ENCODE results near the gene TATDN2.
"Not testable (repeated sequence)": the region's sequence is repeated elsewhere in the genome, so short reads cannot be mapped to it uniquely, and the experiment has no call there.

Gene TATDN2

GRCh38 chr3:10268116-10268515 is 19.9 kb downstream of the TATDN2 start:
- in situ Hi-C loops (cut with MboI; ENCODE audit: low sequenced_read_pairs), result no loop called here
- no peak for DNase-seq (ENCODE audit: low spot score in 2 of 2)
- Histone ChIP-seq H3K4me1 (peaks cover 6% of the 10 kb centered on the region), H3K27me3 (ENCODE audit: low read depth) (no peaks in the 10 kb centered on the region), H3K36me3 (replicated peaks) (peaks cover 77% of the 10 kb centered on the region), H3K9me3 (no peaks in the 10 kb centered on the region), H3K4me3 (no peak overlapping the region)

DNA sequence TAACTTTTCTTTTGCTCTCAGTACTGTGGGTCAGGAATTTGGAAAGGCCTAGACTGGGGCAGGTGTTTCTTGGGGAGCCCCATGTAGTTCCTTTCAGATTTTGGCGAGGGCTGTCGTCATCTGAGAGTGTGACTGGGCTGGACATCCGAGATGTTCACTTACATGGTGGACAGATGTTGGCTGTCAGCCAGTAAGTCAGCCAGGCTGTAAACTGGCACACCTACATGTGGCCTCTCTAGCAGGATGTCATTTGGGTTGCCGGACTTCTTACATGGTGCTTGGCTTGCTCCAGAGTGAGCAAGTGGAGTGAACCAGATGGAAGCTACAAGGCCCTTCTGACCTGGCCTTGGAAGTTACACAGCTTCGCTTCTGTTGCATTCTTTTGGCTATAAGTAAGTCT is 20.7 kb downstream of the TATDN2 start:
- peaks cover 75% of the 10 kb centered on the region for H3K36me3 ChIP-seq (replicated peaks)

GRCh38 chr3:10269443-10269842 is 21.2 kb downstream of the TATDN2 start:
- peaks cover 75% of the 10 kb centered on the region for H3K36me3 ChIP-seq (replicated peaks)
- H3K27me3 ChIP-seq (ENCODE audit: low read depth), result no peaks in the 10 kb centered on the region
- in situ Hi-C loops (cut with MboI; ENCODE audit: low sequenced_read_pairs), result no loop called here

More for the DNA sequence above, 20.7 kb downstream of the TATDN2 start:
- H3K4me3 ChIP-seq, result no peak overlapping the region
- H3K9me3 ChIP-seq, result no peaks in the 10 kb centered on the region
- peaks cover 4% of the 10 kb centered on the region for H3K4me1 ChIP-seq
- in situ Hi-C loops (cut with MboI; ENCODE audit: low sequenced_read_pairs), result no loop called here
- no peaks in the 10 kb centered on the region for H3K27me3 ChIP-seq (ENCODE audit: low read depth)
- no peak for DNase-seq (ENCODE audit: low spot score in 2 of 2)

GRCh38 chr3:10272476-10272875 is 24.2 kb downstream of the TATDN2 start:
- DNase-seq (ENCODE audit: low spot score in 2 of 2), result not testable (repeated sequence)
- H3K36me3 ChIP-seq (replicated peaks), result peaks cover 71% of the 10 kb centered on the region

More at GRCh38 chr3:10269443-10269842, 21.2 kb downstream of the TATDN2 start:
- Histone ChIP-seq H3K9me3 (no peaks in the 10 kb centered on the region), H3K4me3 (no peak overlapping the region), H3K4me1 (peaks cover 9% of the 10 kb centered on the region)
- DNase-seq (ENCODE audit: low spot score in 2 of 2), result no peak

DNA sequence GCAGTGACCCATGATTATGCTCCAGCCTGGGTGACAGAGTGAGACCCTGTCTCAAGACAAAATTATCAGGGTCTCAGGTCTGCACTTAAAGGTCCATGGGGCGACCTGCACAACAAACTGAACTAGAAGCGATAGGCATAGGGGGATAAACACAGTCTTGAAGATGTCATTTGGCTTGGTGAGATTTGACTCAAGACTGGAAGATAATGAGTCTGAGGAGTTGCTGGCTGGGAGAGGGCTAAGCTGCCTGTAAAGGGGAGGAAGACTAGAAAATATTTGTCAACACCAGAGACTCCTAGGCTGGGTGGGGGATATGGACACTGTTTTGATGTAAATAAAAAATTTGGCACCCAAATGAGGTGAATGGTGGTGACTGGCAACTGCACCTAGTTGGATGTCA is 24.7 kb downstream of the TATDN2 start:
- no peak overlapping the region for H3K4me3 ChIP-seq
- H3K4me1 ChIP-seq, result peaks cover 9% of the 10 kb centered on the region
- peaks cover 71% of the 10 kb centered on the region for H3K36me3 ChIP-seq (replicated peaks)
- in situ Hi-C loops (cut with MboI; ENCODE audit: low sequenced_read_pairs), result no loop called here
- DNase-seq (ENCODE audit: low spot score in 2 of 2), result no peak
- H3K27me3 ChIP-seq (ENCODE audit: low read depth), result no peaks in the 10 kb centered on the region
- H3K9me3 ChIP-seq, result no peaks in the 10 kb centered on the region

More at GRCh38 chr3:10272476-10272875, 24.2 kb downstream of the TATDN2 start:
- H3K4me3 ChIP-seq; H3K4me1 ChIP-seq; in situ Hi-C loops (cut with MboI; ENCODE audit: low sequenced_read_pairs); H3K27me3 ChIP-seq (ENCODE audit: low read depth); H3K9me3 ChIP-seq: not testable (repeated sequence)

GRCh38 chr3:10273702-10274305 is 25.5 kb downstream of the TATDN2 start:
- in situ Hi-C loops (cut with MboI; ENCODE audit: low sequenced_read_pairs), result no loop called here
- Histone ChIP-seq H3K4me1 (peaks cover 9% of the 10 kb centered on the region; the same call in 1 of the 2 replicates), H3K9me3 (no peaks in the 10 kb centered on the region), H3K36me3 (replicated peaks) (peaks cover 71% of the 10 kb centered on the region), H3K27me3 (ENCODE audit: low read depth) (no peaks in the 10 kb centered on the region), H3K4me3 (no peak overlapping the region)
- no peak for DNase-seq (ENCODE audit: low spot score in 2 of 2)

DNA sequence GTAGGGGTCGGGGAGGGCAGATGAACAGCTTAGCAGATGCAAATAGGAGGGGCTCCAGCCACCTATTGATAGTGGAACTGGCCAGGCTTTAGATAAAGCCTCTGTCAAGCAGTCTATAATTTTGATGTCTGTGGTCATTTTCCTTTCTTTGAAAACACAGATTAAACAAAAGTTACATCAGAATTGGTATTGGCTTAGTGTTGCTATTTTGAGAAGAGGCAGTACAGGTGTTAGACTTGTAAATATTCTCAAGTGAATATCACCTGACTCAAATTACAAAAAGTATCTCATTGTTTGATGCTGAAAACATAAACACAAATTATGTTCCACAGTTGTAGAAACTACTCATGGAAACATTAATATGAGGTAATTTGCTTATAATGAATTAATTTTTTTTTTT is 26.3 kb downstream of the TATDN2 start:
- in situ Hi-C loops (cut with MboI; ENCODE audit: low sequenced_read_pairs), result no loop called here
- H3K4me3 ChIP-seq, result no peak overlapping the region
- H3K4me1 ChIP-seq, result peaks cover 9% of the 10 kb centered on the region; the same call in 1 of the 2 replicates
- H3K9me3 ChIP-seq, result no peaks in the 10 kb centered on the region
- peaks cover 68% of the 10 kb centered on the region for H3K36me3 ChIP-seq (replicated peaks)
- no peak for DNase-seq (ENCODE audit: low spot score in 2 of 2)
- no peaks in the 10 kb centered on the region for H3K27me3 ChIP-seq (ENCODE audit: low read depth)

- in situ Hi-C loops (cut with MboI; ENCODE audit: low sequenced_read_pairs), result no loop called here
- Histone ChIP-seq H3K27me3 (ENCODE audit: low read depth) (no peaks in the 10 kb centered on the region), H3K36me3 (replicated peaks) (peaks cover 58% of the 10 kb centered on the region), H3K4me1 (peaks cover 9% of the 10 kb centered on the region; the same call in 1 of the 2 replicates), H3K4me3 (no peak overlapping the region), H3K9me3 (no peaks in the 10 kb centered on the region)
- DNase-seq (ENCODE audit: low spot score in 2 of 2), result no peak
Observed at GRCh38 chr3:10277115-10277625, 28.9 kb downstream of the TATDN2 start.

DNA sequence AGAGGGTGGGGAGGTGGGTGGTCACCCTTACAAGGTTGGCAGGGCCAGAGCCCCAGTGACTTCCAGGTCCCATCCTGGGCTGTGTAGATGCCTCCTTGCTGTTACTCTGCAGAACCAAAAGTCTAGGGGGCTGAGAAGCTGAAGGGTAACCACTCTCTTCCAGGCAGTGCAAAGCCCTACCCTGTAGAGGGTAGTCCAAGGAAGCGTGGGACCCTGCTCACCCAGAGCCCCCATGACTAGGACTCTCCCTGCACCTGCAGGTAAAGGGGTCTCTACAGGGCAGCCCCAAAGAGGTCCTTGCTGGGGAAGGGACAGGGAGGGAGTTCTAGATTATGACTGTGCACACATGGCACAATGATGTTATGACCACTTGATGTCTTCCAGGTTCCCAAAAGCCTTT is 30.2 kb downstream of the TATDN2 start:
- Histone ChIP-seq H3K36me3 (replicated peaks) (peaks cover 54% of the 10 kb centered on the region), H3K4me1 (peaks cover 9% of the 10 kb centered on the region; the same call in 1 of the 2 replicates), H3K27me3 (ENCODE audit: low read depth) (no peaks in the 10 kb centered on the region), H3K9me3 (no peaks in the 10 kb centered on the region), H3K4me3 (no peak overlapping the region)
- in situ Hi-C loops (cut with MboI; ENCODE audit: low sequenced_read_pairs), result no loop called here
- no peak for DNase-seq (ENCODE audit: low spot score in 2 of 2)

GRCh38 chr3:10279384-10280176 is 31.3 kb downstream of the TATDN2 start:
- no peak overlapping the region for H3K4me3 ChIP-seq
- DNase-seq (ENCODE audit: low spot score in 2 of 2), result no peak
- H3K9me3 ChIP-seq, result no peaks in the 10 kb centered on the region
- no peaks in the 10 kb centered on the region; the same call in 1 of the 2 replicates for H3K4me1 ChIP-seq
- H3K27me3 ChIP-seq (ENCODE audit: low read depth), result no peaks in the 10 kb centered on the region
- in situ Hi-C loops (cut with MboI; ENCODE audit: low sequenced_read_pairs), result no loop called here
- peaks cover 47% of the 10 kb centered on the region for H3K36me3 ChIP-seq (replicated peaks)

DNA sequence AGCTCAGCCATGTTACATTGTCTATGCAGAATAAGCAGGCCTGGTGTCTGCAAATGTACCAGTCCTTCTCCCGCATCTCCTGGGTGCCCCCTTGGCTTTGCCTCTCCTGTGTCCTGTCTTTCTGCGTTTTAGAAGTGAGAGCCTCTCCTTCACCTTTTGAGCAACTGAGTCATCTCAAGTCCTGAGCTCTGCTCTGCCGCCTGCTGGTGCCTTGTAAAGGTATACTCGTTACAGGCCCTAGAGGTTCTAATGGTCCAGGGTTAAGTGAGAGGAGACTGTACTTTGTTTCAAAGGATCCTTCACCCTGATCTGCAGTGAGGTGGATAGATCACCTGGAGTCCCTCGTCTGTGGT is 31.9 kb downstream of the TATDN2 start:
- Histone ChIP-seq H3K4me1 (no peaks in the 10 kb centered on the region), H3K36me3 (replicated peaks) (peaks cover 50% of the 10 kb centered on the region), H3K9me3 (no peaks in the 10 kb centered on the region), H3K27me3 (ENCODE audit: low read depth) (no peaks in the 10 kb centered on the region), H3K4me3 (no peak overlapping the region)
- DNase-seq (ENCODE audit: low spot score in 2 of 2), result no peak
- in situ Hi-C loops (cut with MboI; ENCODE audit: low sequenced_read_pairs), result no loop called here

- Histone ChIP-seq H3K4me3 (no peak overlapping the region), H3K36me3 (replicated peaks) (peaks cover 50% of the 10 kb centered on the region), H3K4me1 (no peaks in the 10 kb centered on the region), H3K9me3 (no peaks in the 10 kb centered on the region), H3K27me3 (ENCODE audit: low read depth) (no peaks in the 10 kb centered on the region)
- in situ Hi-C loops (cut with MboI; ENCODE audit: low sequenced_read_pairs), result no loop called here
- no peak for DNase-seq (ENCODE audit: low spot score in 2 of 2)
Observed at GRCh38 chr3:10280571-10280970, 32.3 kb downstream of the TATDN2 start.

GRCh38 chr3:10281951-10282350 is 33.7 kb downstream of the TATDN2 start:
- Histone ChIP-seq H3K9me3 (no peaks in the 10 kb centered on the region), H3K27me3 (ENCODE audit: low read depth) (no peaks in the 10 kb centered on the region), H3K36me3 (replicated peaks) (peaks cover 47% of the 10 kb centered on the region), H3K4me1 (no peaks in the 10 kb centered on the region), H3K4me3 (no peak overlapping the region)
- DNase-seq (ENCODE audit: low spot score in 2 of 2), result no peak
- in situ Hi-C loops (cut with MboI; ENCODE audit: low sequenced_read_pairs), result no loop called here

- peaks cover 44% of the 10 kb centered on the region for H3K36me3 ChIP-seq (replicated peaks)
- H3K4me1 ChIP-seq, result no peaks in the 10 kb centered on the region
- DNase-seq (ENCODE audit: low spot score in 2 of 2), result no peak
- no peaks in the 10 kb centered on the region for H3K9me3 ChIP-seq
- in situ Hi-C loops (cut with MboI; ENCODE audit: low sequenced_read_pairs), result no loop called here
- no peak overlapping the region for H3K4me3 ChIP-seq
- no peaks in the 10 kb centered on the region for H3K27me3 ChIP-seq (ENCODE audit: low read depth)
Observed at GRCh38 chr3:10283638-10284037, 35.4 kb downstream of the TATDN2 start.
